Keratinocyte (primary cell): ENCODE results near the gene IRF8. TPM values are rescaled to one million over a fixed set of nuclear protein-coding genes. Genes with fewer than 3 reads are reported as not detected.

Experiments used
- DNase-seq: peaks from one replicate; pipeline ENCODE4 v3.0.0-alpha.2; 2011; ENCODE audit warnings: low read depth, missing footprints, low spot score
- FAIRE-seq: peaks from 2 replicates; lab custom pipeline; 2011; peaks lifted over from hg19 to GRCh38; lab: Jason Lieb, UNC
- H2AFZ ChIP-seq: 2 replicates; pipeline ENCODE4 v1.6.0; 2012; ENCODE audit warnings: low read length, control low read depth, inconsistent platforms; ENCODE audit not compliant: control insufficient read depth
- H3K27ac ChIP-seq: 2 replicates; pipeline ENCODE4 v1.5.1; 2011; ENCODE audit warnings: low read length; ENCODE audit not compliant: control insufficient read depth, insufficient read depth
- H3K27me3 ChIP-seq: 3 replicates; pipeline ENCODE4 v1.6.0; 2011; ENCODE audit warnings: low read length; ENCODE audit not compliant: control insufficient read depth, insufficient read depth; ENCODE audit errors: extremely low read depth
- H3K36me3 ChIP-seq, 2 experiments: 2 replicates in 1 of 2; 3 replicates in 1 of 2; pipeline ENCODE4 v1.5.1; 2011; ENCODE audit warnings: low read length in 2 of 2, mild to moderate bottlenecking in 1 of 2; ENCODE audit not compliant: control insufficient read depth in 2 of 2, insufficient read depth in 2 of 2; ENCODE audit errors: extremely low read depth in 1 of 2
- H3K4me1 ChIP-seq: 3 replicates; pipeline ENCODE4 v1.5.1; 2011; ENCODE audit warnings: low read length; ENCODE audit not compliant: control insufficient read depth, insufficient read depth; ENCODE audit errors: extremely low read depth
- H3K4me2 ChIP-seq: 3 replicates; pipeline ENCODE4 v1.6.0; 2011; ENCODE audit warnings: low read depth, low read length; ENCODE audit not compliant: control insufficient read depth, insufficient read depth; ENCODE audit errors: extremely low read depth
- H3K4me3 ChIP-seq, 3 experiments: fragments of 200-600 bp in 1 of 3; sonication (generic) in 1 of 3; 2 replicates in 2 of 3; 3 replicates in 1 of 3; pipeline ENCODE4 v1.5.1; 2011 to 2016; ENCODE audit warnings: low read length in 3 of 3, mild to moderate bottlenecking in 3 of 3, control low read depth in 2 of 3, inconsistent platforms in 1 of 3, low read depth in 1 of 3, mixed read lengths in 1 of 3, mixed run types in 1 of 3, moderate library complexity in 1 of 3; ENCODE audit not compliant: control insufficient read depth in 2 of 3, insufficient read depth in 2 of 3; ENCODE audit errors: extremely low read depth in 1 of 3
- H3K79me2 ChIP-seq: 2 replicates; pipeline ENCODE4 v1.6.0; 2012; ENCODE audit warnings: low read length; ENCODE audit not compliant: control insufficient read depth, insufficient read depth
- H3K9ac ChIP-seq: 3 replicates; pipeline ENCODE4 v1.6.0; 2011; ENCODE audit warnings: low read length; ENCODE audit not compliant: control insufficient read depth, insufficient read depth; ENCODE audit errors: extremely low read depth
- H3K9me1 ChIP-seq: 3 replicates; pipeline ENCODE4 v1.6.0; 2011; ENCODE audit warnings: low read length; ENCODE audit not compliant: control insufficient read depth, insufficient read depth; ENCODE audit errors: extremely low read depth
- H3K9me3 ChIP-seq: 2 replicates; pipeline ENCODE4 v1.5.1; 2012; ENCODE audit warnings: low read depth, low read length; ENCODE audit not compliant: control insufficient read depth
- H4K20me1 ChIP-seq: 3 replicates; pipeline ENCODE4 v1.6.0; 2011; ENCODE audit warnings: low read length; ENCODE audit not compliant: control insufficient read depth, insufficient read depth; ENCODE audit errors: extremely low read depth
- CTCF ChIP-seq, 3 experiments: IDR thresholded peaks in 1 of 3; conservative IDR thresholded peaks in 1 of 3; optimal IDR thresholded peaks in 1 of 3; 2 replicates in 2 of 3; 3 replicates in 1 of 3; pipeline versions ENCODE3 to v1.5.1; 2011; ENCODE audit warnings: low read length in 3 of 3, mild to moderate bottlenecking in 3 of 3, moderate library complexity in 2 of 3, control low read depth in 1 of 3, inconsistent platforms in 1 of 3; ENCODE audit not compliant: insufficient read depth in 2 of 3; ENCODE audit errors: extremely low read depth in 1 of 3
- EZH2 ChIP-seq: IDR thresholded peaks from one replicate; pipeline ENCODE4 v1.6.1; 2012; ENCODE audit warnings: inconsistent platforms, mild to moderate bottlenecking, low read length, moderate library complexity
- dilution Hi-C: fragments of 300-500 bp; cut with MboI; formaldehyde crosslinking; loops from one replicate; pipeline ENCODE4 v1.7.0; 2020; ENCODE audit warnings: low sequenced_read_pairs; ENCODE audit not compliant: extremely low pct_ligation_motif_present
- polyA plus RNA-seq, 5 experiments: library from polyadenylated mRNA; depleted of rRNA in 3 of 5; stranded (reverse) in 3 of 5; stranded (forward) in 1 of 5; unstranded in 1 of 5; fragments of >200 nt; gene quantifications; 1 replicate in 1 of 5; 2 replicates in 3 of 5; 3 replicates in 1 of 5; pipeline versions ENCODE4 v1.2.1 to v1.2.3, GENCODE V29; 2011 to 2012; ENCODE audit warnings: missing spikeins in 2 of 5, low read depth in 1 of 5, low replicate concordance in 1 of 5

Gene IRF8
- polyA plus RNA-seq, 1 donor (not counting 4 experiments of a cell fraction or from before 2014, with no cell fraction given): not detected

- DNase-seq (no peak), FAIRE-seq (no peak)
- Histone ChIP-seq H3K79me2 (no peaks in the 10 kb centered on the region), H3K4me2 (no peak overlapping the region), H3K36me3 (no peaks in the 10 kb centered on the region), H3K27me3 (no peaks in the 10 kb centered on the region), H3K9ac (no peak overlapping the region), H3K4me1 (no peaks in the 10 kb centered on the region), H2AFZ (no peak overlapping the region), H4K20me1 (no peaks in the 10 kb centered on the region), H3K9me1 (no peaks in the 10 kb centered on the region), H3K27ac (no peak overlapping the region), H3K9me3 (no peaks in the 10 kb centered on the region), H3K4me3 (no peak overlapping the region)
- TF ChIP-seq EZH2 (no peak), CTCF (optimal IDR thresholded peaks at IDR 0.05 in 1 of 3, IDR thresholded peaks at IDR 0.05 in 1 of 3, conservative IDR thresholded peaks at IDR 0.05 in 1 of 3; ENCODE audit: extremely low read depth in 1 of 3, insufficient read depth in 2 of 3, low read length in 3 of 3) (no peak)
- dilution Hi-C loops: no loop called here
Measured at GRCh38 chr16:85956426-85956825, 57.5 kb downstream of the IRF8 start.

DNA sequence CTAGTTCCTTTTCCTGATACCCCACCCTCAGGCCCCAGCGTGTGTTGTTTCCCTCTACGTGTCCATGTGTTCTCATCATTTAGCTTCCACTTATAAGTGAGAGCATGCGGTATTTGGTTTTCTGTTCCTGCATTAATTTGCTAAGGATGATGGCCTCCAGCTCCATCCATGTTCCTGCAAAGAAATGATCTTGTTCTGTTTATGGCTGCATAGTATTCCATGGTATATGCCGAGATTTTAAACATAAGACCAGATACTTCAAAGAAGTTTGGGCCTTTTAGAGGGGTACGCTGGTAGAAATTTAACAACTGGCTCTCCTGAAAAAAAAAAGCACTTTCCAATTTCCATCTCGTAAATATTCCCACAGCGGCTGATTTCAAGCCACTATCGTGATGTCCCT is 59.8 kb downstream of the IRF8 start:
- Histone ChIP-seq H3K27ac (no peak overlapping the region), H2AFZ (no peak overlapping the region), H3K27me3 (no peaks in the 10 kb centered on the region), H3K9ac (no peak overlapping the region), H3K4me1 (no peaks in the 10 kb centered on the region), H3K9me3 (no peaks in the 10 kb centered on the region), H3K4me2 (no peak overlapping the region), H3K9me1 (no peaks in the 10 kb centered on the region), H4K20me1 (no peaks in the 10 kb centered on the region), H3K79me2 (no peaks in the 10 kb centered on the region), H3K4me3 (no peak overlapping the region), H3K36me3 (no peaks in the 10 kb centered on the region)
- no peak for DNase-seq
- FAIRE-seq: no peak
- dilution Hi-C loops: no loop called here
- TF ChIP-seq CTCF (optimal IDR thresholded peaks at IDR 0.05 in 1 of 3, IDR thresholded peaks at IDR 0.05 in 1 of 3, conservative IDR thresholded peaks at IDR 0.05 in 1 of 3; ENCODE audit: extremely low read depth in 1 of 3, insufficient read depth in 2 of 3, low read length in 3 of 3): no peak
- TF ChIP-seq EZH2: no peak
